ENCODE measurements around the gene SH3BP4.
A peak's percentile ranks its signal among the peaks of the same experiment; 100 is the strongest.

SH3BP4 gene

GRCh38 chr2:234983011-234983726 is 31.4 kb downstream of the SH3BP4 start:
- no peak for DNase-seq (ENCODE audit: low read depth)

- DNase-seq (ENCODE audit: low read depth), result no peak
These were observed 33.9 kb downstream of the SH3BP4 start for GRCh38 chr2:234985608-234986245.

GRCh38 chr2:234986390-234986789 is 34.6 kb downstream of the SH3BP4 start:
- no peak for DNase-seq (ENCODE audit: low read depth)

- no peak for DNase-seq (ENCODE audit: low read depth)
These were observed 35.3 kb downstream of the SH3BP4 start for GRCh38 chr2:234986876-234987720.

GRCh38 chr2:234987754-234988153 is 35.9 kb downstream of the SH3BP4 start:
- DNase-seq (ENCODE audit: low read depth), result no peak

GRCh38 chr2:234988491-234988890 is 36.7 kb downstream of the SH3BP4 start:
- DNase-seq (ENCODE audit: low read depth), result no peak

GRCh38 chr2:234989183-234989701 is 37.4 kb downstream of the SH3BP4 start:
- no peak for DNase-seq (ENCODE audit: low read depth)

- no peak for DNase-seq (ENCODE audit: low read depth)
These were observed 38.5 kb downstream of the SH3BP4 start for GRCh38 chr2:234990300-234990699.

- no peak for DNase-seq (ENCODE audit: low read depth)
These were observed 39.5 kb downstream of the SH3BP4 start for GRCh38 chr2:234991290-234991689.

GRCh38 chr2:234991793-234992192 is 40.0 kb downstream of the SH3BP4 start:
- DNase-seq (ENCODE audit: low read depth), result no peak

GRCh38 chr2:234992196-234992595 is 40.4 kb downstream of the SH3BP4 start:
- DNase-seq (ENCODE audit: low read depth), result no peak

GRCh38 chr2:234992624-234993349 is 41.0 kb downstream of the SH3BP4 start:
- no peak for DNase-seq (ENCODE audit: low read depth)

GRCh38 chr2:234993541-234993981 is 41.7 kb downstream of the SH3BP4 start:
- no peak for DNase-seq (ENCODE audit: low read depth)

- no peak for DNase-seq (ENCODE audit: low read depth)
These were observed 42.9 kb downstream of the SH3BP4 start for GRCh38 chr2:234994438-234995321.

- DNase-seq (ENCODE audit: low read depth), result no peak
These were observed 43.7 kb downstream of the SH3BP4 start for GRCh38 chr2:234995332-234996068.

GRCh38 chr2:234996069-234996940 is 44.5 kb downstream of the SH3BP4 start:
- DNase-seq (ENCODE audit: low read depth), result peak; percentile 43

- DNase-seq (ENCODE audit: low read depth), result no peak
These were observed 45.1 kb downstream of the SH3BP4 start for GRCh38 chr2:234996941-234997270.

GRCh38 chr2:234997389-234997788 is 45.6 kb downstream of the SH3BP4 start:
- no peak for DNase-seq (ENCODE audit: low read depth)

All from stromal cell of bone marrow (primary cell).